Karpas-422 (cell line): ENCODE data around the gene ZDHHC13. TPM values are rescaled to one million over a fixed set of nuclear protein-coding genes. Genes with fewer than 3 reads are reported as not detected.
"Not testable (repeated sequence)": the region's sequence is repeated elsewhere in the genome, so short reads cannot be mapped to it uniquely, and the experiment has no call there.

Experiments
- DNase-seq: peaks from one replicate; pipeline ENCODE4 v3.0.0-alpha.2; 2015
- H2AFZ ChIP-seq: fragments of 200-600 bp; sonication (generic); 2 replicates; pipeline ENCODE4 v1.6.1; 2014; ENCODE audit warnings: antibody characterized with exemption, low read length, mixed read lengths
- H3K27ac ChIP-seq: fragments of 200-600 bp; sonication (generic); 2 replicates; pipeline ENCODE4 v1.5.1; 2014; ENCODE audit warnings: mild to moderate bottlenecking, low read length, moderate library complexity
- H3K27me3 ChIP-seq: fragments of 200-600 bp; sonication (generic); 2 replicates; pipeline ENCODE4 v1.6.1; 2014; ENCODE audit warnings: low read length, mixed read lengths
- H3K36me3 ChIP-seq: fragments of 200-600 bp; sonication (generic); 2 replicates; pipeline ENCODE4 v1.6.1; 2014; ENCODE audit warnings: low read length, mixed read lengths; ENCODE audit not compliant: insufficient read depth
- H3K4me1 ChIP-seq: fragments of 200-600 bp; sonication (generic); 2 replicates; pipeline ENCODE4 v1.6.1; 2014; ENCODE audit warnings: mild to moderate bottlenecking, low read length, mixed read lengths
- H3K4me2 ChIP-seq: fragments of 200-600 bp; sonication (generic); 2 replicates; pipeline ENCODE4 v1.6.1; 2014; ENCODE audit warnings: low read length, low read depth, mild to moderate bottlenecking; ENCODE audit not compliant: poor library complexity, severe bottlenecking
- H3K4me3 ChIP-seq: fragments of 200-600 bp; sonication (generic); 2 replicates; pipeline ENCODE4 v1.5.1; 2014; ENCODE audit warnings: mild to moderate bottlenecking, antibody characterized with exemption, low read length, mixed read lengths
- H3K79me2 ChIP-seq: fragments of 200-600 bp; sonication (generic); 2 replicates; pipeline ENCODE4 v1.6.1; 2014; ENCODE audit warnings: mild to moderate bottlenecking, low read length, mixed read lengths
- H3K9ac ChIP-seq: fragments of 200-600 bp; sonication (generic); 2 replicates; pipeline ENCODE4 v1.6.0; 2014; ENCODE audit warnings: low read length
- H3K9me2 ChIP-seq: fragments of 200-600 bp; sonication (generic), shearing (Covaris generic); replicated peaks from 2 replicates; pipeline ENCODE4 v1.6.0; 2014; ENCODE audit warnings: mild to moderate bottlenecking, low read length, moderate library complexity; ENCODE audit not compliant: insufficient read depth
- H3K9me3 ChIP-seq: fragments of 300-700, 200-600 bp; sonication (generic); 2 replicates; pipeline ENCODE4 v1.6.1; 2014; ENCODE audit warnings: low read length, mixed read lengths
- H4K20me1 ChIP-seq: fragments of 200-600 bp; sonication (generic); 2 replicates; pipeline ENCODE4 v1.6.1; 2014; ENCODE audit warnings: mild to moderate bottlenecking, antibody characterized with exemption, low read length, low read depth; ENCODE audit not compliant: insufficient read depth
- total RNA-seq: library from RNA; depleted of rRNA; stranded (reverse); fragments of >200 nt; shearing (Covaris generic); gene quantifications from 2 replicates; pipeline ENCODE4 v1.2.3, GENCODE V29; 2014; ENCODE audit warnings: low replicate concordance

Gene ZDHHC13
- total RNA-seq, 1 experiment from 2014 or later: 64.7 TPM

DNA sequence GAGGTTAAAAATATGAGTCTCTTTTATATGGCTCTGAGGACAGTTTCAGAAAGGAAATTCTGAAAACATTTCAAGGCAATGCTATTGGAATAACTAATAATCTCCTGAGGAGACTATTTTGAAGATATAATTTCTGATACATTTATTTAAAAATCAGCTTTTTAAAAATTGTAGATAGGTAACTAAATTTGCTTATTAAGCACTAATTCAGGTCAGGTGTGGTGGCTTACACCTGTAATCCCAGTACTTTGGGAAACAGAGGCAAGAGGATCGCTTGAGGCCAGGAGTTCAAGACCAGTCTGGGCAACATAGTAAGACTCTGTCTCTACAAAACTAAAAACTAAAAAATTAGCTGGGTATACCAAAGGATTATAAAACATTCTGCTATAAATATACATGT, 17.0 kb downstream of the ZDHHC13 start:
- H3K9me2 ChIP-seq: no peaks in the 10 kb centered on the region
- DNase-seq: no peak
- no peaks in the 10 kb centered on the region for H3K27me3 ChIP-seq
- no peak overlapping the region for H3K4me3 ChIP-seq
- H3K9me3 ChIP-seq: peaks cover 3% of the 10 kb centered on the region; the same call in 1 of the 2 replicates
- H3K4me2 ChIP-seq: no peak overlapping the region
- H2AFZ ChIP-seq: no peak overlapping the region
- H3K27ac ChIP-seq: no peak overlapping the region
- no peaks in the 10 kb centered on the region for H4K20me1 ChIP-seq
- H3K4me1 ChIP-seq: no peaks in the 10 kb centered on the region
- H3K9ac ChIP-seq: no peak overlapping the region
- H3K79me2 ChIP-seq: peaks cover 50% of the 10 kb centered on the region
- peaks cover 36% of the 10 kb centered on the region for H3K36me3 ChIP-seq

- not testable (repeated sequence) for H2AFZ ChIP-seq, H3K4me3 ChIP-seq, H3K4me2 ChIP-seq, H3K4me1 ChIP-seq, H3K27ac ChIP-seq, H3K9me3 ChIP-seq, H3K9me2 ChIP-seq, H3K27me3 ChIP-seq, H4K20me1 ChIP-seq, DNase-seq, H3K9ac ChIP-seq
- Histone ChIP-seq H3K79me2 (peaks cover 25% of the 10 kb centered on the region), H3K36me3 (peaks cover 22% of the 10 kb centered on the region)
Observed at GRCh38 chr11:19136884-19137283, 19.9 kb downstream of the ZDHHC13 start.

GRCh38 chr11:19145319-19145718, 28.4 kb downstream of the ZDHHC13 start:
- Histone ChIP-seq H3K36me3 (peaks cover 41% of the 10 kb centered on the region), H3K4me2 (no peak overlapping the region)
- DNase-seq: no peak

GRCh38 chr11:19156892-19157291, 39.9 kb downstream of the ZDHHC13 start:
- no peak for DNase-seq
- no peak overlapping the region for H3K27ac ChIP-seq
- no peak overlapping the region for H3K4me3 ChIP-seq
- H2AFZ ChIP-seq: no peak overlapping the region
- no peaks in the 10 kb centered on the region for H3K9me3 ChIP-seq
- H4K20me1 ChIP-seq: no peaks in the 10 kb centered on the region
- no peaks in the 10 kb centered on the region for H3K9me2 ChIP-seq
- H3K9ac ChIP-seq: no peak overlapping the region
- no peaks in the 10 kb centered on the region for H3K27me3 ChIP-seq
- peaks cover 19% of the 10 kb centered on the region for H3K79me2 ChIP-seq
- no peak overlapping the region for H3K4me2 ChIP-seq
- peaks cover 66% of the 10 kb centered on the region for H3K36me3 ChIP-seq
- no peaks in the 10 kb centered on the region for H3K4me1 ChIP-seq

More at GRCh38 chr11:19145319-19145718, 28.4 kb downstream of the ZDHHC13 start:
- no peaks in the 10 kb centered on the region for H3K9me2 ChIP-seq
- H4K20me1 ChIP-seq: no peaks in the 10 kb centered on the region
- no peak overlapping the region for H3K4me3 ChIP-seq
- H3K27me3 ChIP-seq: no peaks in the 10 kb centered on the region
- no peak overlapping the region for H3K9ac ChIP-seq
- H3K4me1 ChIP-seq: no peaks in the 10 kb centered on the region
- no peak overlapping the region for H2AFZ ChIP-seq
- no peak overlapping the region for H3K27ac ChIP-seq
- no peaks in the 10 kb centered on the region for H3K9me3 ChIP-seq
- peaks cover 36% of the 10 kb centered on the region for H3K79me2 ChIP-seq

DNA sequence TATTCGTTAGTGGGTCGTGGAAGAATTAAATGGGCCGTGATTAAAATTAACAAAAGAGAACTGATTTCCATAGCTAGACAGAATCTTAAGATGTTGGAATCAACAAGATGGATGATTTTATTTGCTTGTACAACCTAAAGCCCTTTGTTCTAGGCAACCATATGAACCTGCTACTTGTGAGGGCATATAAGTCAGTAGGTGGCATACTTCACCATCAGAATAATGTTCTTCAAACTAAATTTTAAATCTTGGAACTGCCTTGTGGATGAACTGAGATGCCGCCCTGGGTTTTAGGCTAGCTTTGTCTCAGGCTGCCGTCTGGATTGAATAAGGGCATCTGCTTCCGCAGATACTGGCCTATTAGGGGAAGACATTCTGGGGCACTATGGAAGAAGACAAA, 43.9 kb downstream of the ZDHHC13 start:
- Histone ChIP-seq H3K9me3 (no peaks in the 10 kb centered on the region), H3K27ac (no peak overlapping the region), H3K79me2 (peaks cover 9% of the 10 kb centered on the region; the same call in 1 of the 2 replicates), H3K4me2 (no peak overlapping the region), H3K9ac (no peak overlapping the region), H3K27me3 (no peaks in the 10 kb centered on the region), H3K4me3 (no peak overlapping the region), H3K4me1 (no peaks in the 10 kb centered on the region), H2AFZ (no peak overlapping the region), H3K9me2 (no peaks in the 10 kb centered on the region), H3K36me3 (peaks cover 61% of the 10 kb centered on the region), H4K20me1 (no peaks in the 10 kb centered on the region)
- no peak for DNase-seq

- Histone ChIP-seq H3K27me3 (no peaks in the 10 kb centered on the region), H3K79me2 (peaks cover 7% of the 10 kb centered on the region; the same call in 1 of the 2 replicates), H3K27ac (no peak overlapping the region), H3K36me3 (peaks cover 66% of the 10 kb centered on the region), H3K4me1 (no peaks in the 10 kb centered on the region), H4K20me1 (no peaks in the 10 kb centered on the region), H3K9me3 (no peaks in the 10 kb centered on the region), H3K9me2 (no peaks in the 10 kb centered on the region), H3K4me2 (no peak overlapping the region), H3K9ac (no peak overlapping the region), H3K4me3 (no peak overlapping the region), H2AFZ (no peak overlapping the region)
- no peak for DNase-seq
Observed at GRCh38 chr11:19161651-19162050, 44.7 kb downstream of the ZDHHC13 start.

GRCh38 chr11:19162951-19163505, 46.1 kb downstream of the ZDHHC13 start:
- Histone ChIP-seq H3K9me2 (no peaks in the 10 kb centered on the region), H4K20me1 (no peaks in the 10 kb centered on the region), H2AFZ (no peak overlapping the region), H3K79me2 (no peaks in the 10 kb centered on the region), H3K9me3 (no peaks in the 10 kb centered on the region), H3K9ac (no peak overlapping the region), H3K27me3 (no peaks in the 10 kb centered on the region), H3K36me3 (peaks cover 60% of the 10 kb centered on the region), H3K4me2 (no peak overlapping the region), H3K27ac (no peak overlapping the region), H3K4me1 (no peaks in the 10 kb centered on the region), H3K4me3 (no peak overlapping the region)
- no peak for DNase-seq

DNA sequence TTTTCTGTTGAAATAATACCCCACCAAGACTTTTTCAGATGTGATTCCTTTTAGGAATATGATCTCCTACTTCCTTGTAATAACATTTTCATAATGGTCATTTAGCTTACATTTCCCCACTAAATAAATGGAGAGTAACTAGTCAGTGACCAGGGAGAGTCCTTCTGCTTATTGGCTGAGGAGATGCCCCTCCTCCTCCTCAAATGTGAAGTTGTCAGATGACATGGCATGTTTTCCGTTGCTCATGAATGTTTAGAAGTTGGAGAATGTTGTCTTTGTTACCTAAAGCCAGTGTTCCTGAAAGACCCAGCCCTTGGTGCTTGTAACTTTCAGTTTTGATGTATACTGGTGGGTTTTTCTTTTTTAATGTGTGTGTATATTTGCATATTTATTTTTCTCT, 46.6 kb downstream of the ZDHHC13 start:
- Histone ChIP-seq H3K9me2 (no peaks in the 10 kb centered on the region), H3K4me2 (no peak overlapping the region), H2AFZ (no peak overlapping the region), H3K27me3 (no peaks in the 10 kb centered on the region), H4K20me1 (no peaks in the 10 kb centered on the region), H3K9me3 (no peaks in the 10 kb centered on the region), H3K27ac (no peak overlapping the region), H3K9ac (no peak overlapping the region), H3K4me3 (no peak overlapping the region), H3K79me2 (no peaks in the 10 kb centered on the region), H3K4me1 (no peaks in the 10 kb centered on the region), H3K36me3 (peaks cover 61% of the 10 kb centered on the region)
- no peak for DNase-seq
